Activated CD4-positive, alpha-beta T cell treated with anti-CD3 and anti-CD28 coated beads for 48 hours (primary cell): ENCODE measurements around the gene CCNY.
"Not testable (repeated sequence)": the region's sequence is repeated elsewhere in the genome, so short reads cannot be mapped to it uniquely, and the experiment has no call there.

Source experiments
- DNase-seq: peaks from one replicate; pipeline ENCODE4 v3.0.0-alpha.2; 2020

The CCNY gene

DNA sequence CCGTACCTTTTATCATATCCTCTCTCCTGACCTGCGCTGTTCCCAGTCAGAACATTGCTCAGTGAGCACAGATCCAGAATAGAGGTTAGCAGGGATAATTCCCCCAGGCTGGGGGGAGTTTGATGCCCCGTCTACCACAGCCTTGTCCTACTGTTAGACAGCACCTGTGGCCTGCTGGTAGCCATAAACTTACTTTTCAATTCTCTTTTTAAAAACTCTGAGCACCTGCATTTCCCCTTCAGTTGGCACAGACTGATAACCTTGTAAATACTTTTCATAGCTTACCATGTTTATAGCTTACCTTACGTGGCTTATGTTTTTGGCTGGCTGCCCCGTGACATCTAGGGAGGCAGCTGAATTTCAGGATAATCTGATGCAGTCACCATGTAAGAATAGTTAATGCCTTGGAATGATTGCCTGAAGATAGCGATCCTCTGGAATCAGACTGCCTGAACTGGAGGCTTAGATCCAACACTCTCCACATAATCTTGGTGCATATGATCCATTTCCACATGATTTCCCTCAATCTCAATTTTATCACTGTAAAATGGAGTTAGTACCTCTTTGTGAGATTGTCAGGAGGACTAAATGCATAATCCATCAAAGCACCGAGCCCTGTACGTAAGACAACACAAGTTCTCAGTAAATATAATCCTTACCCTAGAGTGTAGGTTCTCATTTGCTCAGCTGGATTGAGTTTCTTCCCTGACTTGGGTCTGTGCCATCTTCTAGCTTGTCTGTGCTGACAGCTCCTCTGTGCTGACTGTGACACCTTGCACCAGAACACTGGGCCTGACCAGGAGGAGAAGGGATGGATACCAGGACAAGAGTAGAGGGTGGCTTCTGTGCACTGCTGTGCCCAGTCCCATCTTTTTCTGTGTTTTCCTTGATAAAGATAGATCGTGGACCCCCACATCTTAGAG lies 157.1 kb downstream of the CCNY start:
- DNase-seq = no peak

DNA sequence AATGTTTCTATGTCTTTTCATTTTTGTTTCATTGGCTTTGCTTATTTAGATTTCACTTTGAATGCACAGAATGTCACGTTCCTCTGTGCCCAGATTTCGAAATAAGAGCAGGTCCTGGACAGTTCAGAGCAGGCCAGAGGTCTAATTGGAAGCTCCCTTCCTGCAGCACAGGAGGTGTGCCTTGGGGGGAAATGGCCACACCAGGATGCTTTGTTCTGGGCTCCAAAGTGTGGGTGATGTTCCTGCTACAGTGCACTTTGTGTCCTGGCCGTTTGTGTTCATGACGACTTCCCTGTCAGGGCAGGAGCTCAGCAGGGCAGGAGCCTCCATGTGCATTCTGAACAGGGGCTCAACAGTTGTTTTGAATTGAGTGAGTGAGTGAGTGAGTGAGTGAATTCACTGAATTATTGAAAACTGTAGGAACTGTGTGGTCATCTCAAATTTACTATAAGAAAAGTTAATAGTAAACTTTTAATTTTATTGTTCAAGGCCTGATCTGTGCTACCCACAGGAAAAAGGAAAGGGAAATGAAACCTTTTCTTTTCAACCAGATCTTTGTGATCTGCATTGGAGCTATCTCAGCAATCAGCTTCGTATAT lies 159.3 kb downstream of the CCNY start:
- no peak for DNase-seq

DNA sequence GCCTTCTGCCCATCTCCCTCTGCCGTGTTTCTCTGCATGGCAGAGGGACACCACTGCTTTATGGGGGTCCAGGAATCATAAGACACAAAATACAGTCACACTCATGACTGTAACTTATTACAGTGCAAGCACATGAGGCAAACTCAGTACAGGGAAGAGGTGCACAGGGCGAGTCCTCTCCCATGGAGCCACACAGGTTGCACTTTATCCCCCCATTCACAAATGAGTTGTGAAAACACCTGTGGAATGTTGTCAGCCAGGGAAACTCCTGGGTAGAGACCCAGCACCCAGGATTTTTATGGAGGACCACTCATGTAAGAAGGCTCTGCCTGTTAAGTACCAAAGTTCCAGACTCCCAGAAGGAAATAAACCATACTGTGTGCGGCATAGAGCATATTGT lies 161.6 kb downstream of the CCNY start:
- no peak for DNase-seq

DNA sequence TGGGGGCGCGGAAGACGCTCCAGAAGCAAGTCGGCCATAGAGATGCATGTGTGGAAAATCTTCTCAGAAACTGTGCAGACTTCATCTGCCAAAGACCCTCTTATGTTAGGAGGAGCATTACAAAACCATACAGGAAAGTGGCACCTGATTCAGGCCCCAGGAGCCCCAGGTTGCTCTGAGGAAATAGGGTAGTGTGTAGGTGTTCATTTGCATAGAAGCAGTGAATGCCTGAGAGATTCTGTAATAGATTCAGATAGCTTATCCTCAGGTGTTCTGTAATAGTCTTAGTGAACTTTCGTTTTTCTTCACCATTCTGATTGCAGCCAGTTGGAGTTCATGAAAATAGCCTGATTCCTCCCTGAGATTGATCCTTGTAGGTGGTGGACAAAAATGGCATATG lies 162.4 kb downstream of the CCNY start:
- no peak for DNase-seq

DNA sequence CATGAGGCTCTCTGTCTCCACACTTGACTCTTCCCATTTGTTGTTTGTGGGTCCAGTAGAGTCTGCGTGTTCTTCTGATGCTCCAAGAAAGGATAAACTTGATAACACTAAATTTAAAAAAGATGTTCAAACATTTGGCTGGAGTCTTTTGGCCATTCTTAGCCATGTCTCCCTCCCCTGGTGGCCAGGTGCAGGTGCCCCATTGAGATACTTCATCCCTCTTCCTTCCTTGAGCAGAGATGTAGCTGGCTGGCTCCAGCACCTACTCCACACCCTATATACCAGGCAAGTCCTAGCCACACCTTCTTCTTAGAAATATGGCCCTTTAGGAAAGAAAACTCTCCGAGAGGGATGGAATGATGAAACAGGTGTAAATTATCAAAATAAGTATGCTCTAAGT lies 165.6 kb downstream of the CCNY start:
- DNase-seq = no peak

DNA sequence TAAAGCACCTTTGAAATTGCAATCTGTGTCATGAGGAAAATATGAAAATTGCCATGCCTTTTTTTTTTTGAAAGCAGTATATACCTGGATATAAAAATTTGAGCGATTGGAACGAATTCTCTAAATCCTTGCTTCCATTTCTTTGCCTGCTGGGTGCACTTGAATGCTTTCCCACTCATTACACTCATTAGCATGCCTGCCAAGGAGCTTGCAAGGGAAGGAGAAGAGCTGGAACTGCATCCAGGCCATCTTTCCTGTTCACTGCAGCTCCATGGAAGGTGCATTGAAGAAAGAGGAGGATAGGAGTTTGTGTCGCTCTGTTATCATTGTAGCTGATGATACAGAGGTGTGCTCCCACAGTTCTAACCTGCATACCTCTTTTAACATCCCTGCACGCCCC lies 166.4 kb downstream of the CCNY start:
- DNase-seq = no peak

DNA sequence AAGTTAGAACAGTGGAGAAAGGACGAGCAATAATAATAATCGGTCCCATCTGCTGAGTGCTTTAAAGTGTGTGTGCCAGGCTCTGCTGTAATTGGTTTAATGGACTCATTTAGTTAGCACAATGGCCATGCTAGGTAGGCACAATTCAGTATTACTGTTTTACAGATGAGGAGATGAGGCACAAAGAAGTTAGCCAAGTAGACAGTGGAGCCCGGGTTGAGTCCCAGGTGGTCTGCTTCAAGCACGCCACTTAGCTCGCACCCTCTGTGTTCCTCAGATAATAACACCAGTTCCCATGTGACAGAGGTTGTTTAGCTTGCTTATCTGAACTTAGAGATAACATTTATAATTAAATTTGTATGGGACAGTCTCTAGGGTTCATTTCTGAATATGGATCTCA lies 167.3 kb downstream of the CCNY start:
- DNase-seq = no peak

DNA sequence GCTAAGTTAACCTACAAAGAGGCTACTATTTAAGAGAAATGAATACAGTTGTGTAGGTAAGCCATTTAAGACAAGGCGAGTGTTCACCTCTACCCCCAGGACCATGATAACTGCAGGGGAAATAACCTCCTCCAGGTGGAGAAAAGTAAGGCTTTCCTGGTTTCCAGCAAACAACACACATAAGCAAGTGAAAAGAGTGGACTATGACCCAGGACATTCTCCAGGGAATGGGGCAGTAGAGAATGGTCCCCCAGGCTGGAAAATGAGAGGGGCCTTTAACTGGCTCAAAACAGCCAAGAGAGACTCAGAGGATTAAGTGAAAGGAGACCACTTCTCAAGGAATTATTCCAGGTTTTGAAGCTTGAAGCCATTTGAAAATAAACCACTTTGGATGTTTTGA lies 167.8 kb downstream of the CCNY start:
- no peak for DNase-seq

DNA sequence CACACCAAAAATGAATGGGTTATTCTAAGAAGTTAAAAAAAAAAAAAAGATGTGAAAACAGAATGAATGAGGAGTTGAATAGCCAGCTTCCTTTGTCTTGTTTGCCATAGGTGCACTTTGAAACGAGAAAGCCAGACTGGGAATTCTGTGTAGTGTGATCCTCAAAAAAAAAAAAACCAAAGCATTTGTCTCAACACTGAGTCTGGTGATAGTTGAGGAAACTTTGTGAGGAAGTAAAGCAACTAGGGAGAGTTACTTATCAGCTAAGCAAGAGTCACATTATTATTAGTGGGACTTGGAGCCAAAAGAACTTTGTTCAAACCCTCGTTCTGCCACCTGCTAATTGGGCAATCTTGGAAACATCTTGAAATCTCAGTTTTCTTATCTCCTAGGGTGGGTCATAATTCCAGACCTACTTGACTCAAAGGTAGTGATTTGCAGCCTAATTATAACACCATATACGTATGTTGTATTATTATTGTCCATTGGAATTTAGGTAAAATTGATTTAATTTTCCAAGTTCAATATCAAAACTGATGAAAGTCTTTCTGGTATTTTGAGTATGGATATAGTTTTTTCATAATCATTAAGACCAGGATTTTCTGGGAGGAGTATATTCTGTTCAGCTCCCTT lies 169.0 kb downstream of the CCNY start:
- no peak for DNase-seq

DNA sequence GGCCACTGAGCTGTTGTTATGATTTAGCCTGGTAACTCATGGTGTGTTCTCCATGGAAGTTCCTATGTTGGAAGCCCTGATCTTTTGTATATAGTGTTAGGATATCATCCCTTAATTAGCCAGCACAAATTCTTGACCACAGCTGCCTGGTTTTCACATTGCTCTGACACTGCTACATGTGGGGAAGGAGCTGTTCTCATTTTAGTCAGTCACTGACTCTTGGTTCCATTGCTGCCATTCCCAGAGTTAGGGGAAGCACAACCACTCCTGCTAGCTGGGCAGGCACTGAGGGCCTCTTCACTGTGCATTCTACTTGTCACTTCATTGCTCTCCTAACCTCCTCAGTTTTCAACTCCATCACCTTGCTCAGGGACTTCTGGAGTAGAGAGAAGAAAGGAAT lies 170.4 kb downstream of the CCNY start:
- DNase-seq = no peak

DNA sequence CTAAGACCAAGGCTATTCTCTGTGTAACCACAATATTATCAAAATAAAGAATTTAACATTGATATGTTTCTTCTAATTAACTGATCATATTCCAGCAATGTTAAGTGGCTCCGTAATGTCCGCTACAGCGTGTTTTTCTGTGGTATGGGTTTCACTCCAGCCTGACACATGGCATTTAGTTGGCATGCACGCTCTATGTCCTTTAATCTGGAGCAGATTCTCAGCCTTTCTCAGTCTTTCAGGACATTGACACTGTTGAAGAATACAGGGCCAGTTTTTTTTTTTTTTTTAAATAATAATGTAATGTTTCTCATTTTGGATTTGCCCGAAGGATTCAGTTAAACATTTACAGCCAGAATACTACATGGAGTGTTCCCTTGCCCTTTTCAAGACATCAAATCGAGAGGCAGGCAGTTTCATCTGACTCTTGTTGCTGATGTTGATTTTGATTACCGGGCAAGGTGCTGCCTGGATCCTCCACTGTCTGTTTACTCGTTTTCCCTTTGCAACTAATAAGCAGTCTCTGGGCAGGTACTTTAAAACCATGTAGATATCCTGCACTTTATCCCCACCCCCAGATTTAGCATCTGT lies 171.3 kb downstream of the CCNY start:
- DNase-seq = no peak

DNA sequence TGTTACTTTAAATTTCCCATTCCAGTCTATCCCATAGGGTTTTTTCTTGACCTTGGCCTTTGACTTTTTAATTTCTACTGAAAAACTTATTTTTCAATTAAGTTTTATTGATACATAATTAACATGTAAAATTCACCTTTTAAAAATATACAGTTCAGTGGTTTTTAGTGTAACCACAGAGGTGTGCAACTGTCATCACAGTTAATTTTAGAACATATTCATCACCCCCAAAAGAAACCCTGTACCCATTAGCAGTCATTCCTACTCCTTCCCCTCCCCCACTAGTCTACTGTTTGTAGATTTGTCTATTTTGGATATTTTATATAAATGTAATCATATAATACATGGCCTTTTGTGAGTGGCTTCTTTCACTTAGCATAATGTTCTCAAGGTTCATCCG lies 172.3 kb downstream of the CCNY start:
- DNase-seq = no peak

DNA sequence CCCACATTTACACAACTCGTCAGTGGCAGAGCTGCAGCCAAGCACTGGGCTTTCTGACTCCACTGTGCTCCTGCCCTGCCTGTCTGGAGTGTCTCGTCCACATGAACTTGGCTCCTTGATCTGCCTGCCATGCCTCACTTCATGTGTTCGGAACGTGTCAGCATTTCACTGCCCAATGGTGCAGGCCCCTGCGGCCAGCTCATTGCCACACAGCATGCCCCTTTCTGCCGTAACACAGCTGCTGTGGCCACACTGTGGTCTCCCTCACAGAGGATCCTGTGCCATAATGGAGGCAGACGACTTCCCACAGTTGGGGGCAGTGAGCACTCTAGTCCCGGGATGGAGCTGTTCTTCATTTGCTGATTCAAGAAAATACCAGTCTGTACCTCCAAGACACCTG lies 174.6 kb downstream of the CCNY start:
- no peak for DNase-seq

DNA sequence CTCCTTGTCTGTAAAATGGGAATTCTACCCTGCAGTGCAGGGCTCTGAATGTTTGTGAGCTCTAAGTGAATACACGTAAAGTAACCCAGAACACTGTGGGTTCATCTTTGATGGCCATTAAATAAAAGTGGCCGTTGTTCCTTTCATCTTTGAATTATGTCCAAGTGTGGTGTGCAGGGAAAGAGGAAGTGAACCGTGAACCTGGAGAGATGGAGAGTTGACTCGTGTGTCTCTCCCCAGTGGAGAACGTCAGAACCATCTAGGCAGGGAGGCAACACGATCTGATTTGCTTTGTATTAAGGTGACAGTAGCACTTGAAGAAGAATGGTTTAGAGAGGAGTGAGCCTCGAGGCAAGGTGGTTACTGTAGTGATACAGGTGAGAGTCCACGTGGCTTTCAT lies 175.3 kb downstream of the CCNY start:
- DNase-seq = no peak

DNA sequence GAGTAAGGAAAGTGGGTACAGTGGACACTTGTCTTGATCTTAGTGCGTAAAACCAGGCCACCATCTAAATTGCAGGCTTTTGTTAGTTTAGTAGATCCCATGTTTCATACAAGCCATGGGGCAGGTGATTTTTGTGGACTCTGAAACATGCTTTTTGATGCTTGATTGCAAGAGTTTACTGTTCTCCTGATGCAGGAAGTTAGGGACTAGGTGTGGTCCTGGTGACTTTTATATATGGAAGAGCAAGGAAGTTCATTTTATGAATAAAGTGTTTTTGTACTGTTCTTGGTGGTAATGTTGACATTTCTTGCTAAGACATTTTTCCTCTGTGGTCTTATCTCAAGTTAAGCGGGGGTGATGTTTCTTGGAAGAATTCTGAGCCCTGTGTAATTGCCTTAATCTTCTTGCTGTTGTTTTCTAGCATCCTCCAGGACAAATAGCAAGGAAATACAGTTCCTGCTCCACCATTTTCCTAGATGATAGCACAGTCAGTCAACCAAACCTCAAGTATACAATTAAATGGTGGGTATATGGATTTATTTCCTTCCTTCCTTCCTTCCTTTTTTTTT lies 179.9 kb downstream of the CCNY start:
- DNase-seq = no peak

DNA sequence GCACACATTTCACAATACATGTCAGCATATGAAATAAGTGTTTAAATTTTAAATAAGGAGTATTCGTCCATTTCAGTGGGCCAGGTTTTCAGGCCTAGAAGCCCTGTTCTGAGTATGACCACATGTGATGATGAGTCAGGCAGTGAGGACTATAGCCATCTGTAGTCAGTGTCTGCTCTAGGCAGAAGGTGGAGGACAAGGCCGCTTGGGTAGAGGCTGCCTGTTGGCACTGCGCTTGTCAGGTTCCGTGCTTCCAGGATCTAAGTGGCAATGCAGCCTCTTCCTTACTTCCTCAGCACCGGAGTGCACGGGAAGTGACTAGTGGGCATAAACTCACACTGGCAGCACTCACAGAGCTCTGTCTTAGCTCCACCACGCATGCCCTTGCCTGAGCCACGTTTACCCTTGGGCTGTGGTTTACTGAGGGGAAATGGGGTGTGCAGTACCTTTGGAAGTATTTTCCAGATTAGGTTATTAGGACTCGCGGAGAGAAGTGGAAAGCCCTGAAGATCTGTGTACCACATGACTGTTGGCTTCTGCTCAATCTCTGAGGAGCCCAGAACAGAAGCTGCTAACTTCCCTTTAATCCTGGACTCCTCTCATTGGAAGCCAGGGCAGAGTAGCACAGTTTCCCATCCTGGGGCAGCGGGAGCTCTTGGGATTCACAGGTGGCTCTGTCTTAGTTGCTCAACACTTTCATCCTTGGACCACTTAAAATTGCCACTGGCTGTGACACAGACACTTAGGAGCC lies 181.3 kb downstream of the CCNY start:
- no peak for DNase-seq

DNA sequence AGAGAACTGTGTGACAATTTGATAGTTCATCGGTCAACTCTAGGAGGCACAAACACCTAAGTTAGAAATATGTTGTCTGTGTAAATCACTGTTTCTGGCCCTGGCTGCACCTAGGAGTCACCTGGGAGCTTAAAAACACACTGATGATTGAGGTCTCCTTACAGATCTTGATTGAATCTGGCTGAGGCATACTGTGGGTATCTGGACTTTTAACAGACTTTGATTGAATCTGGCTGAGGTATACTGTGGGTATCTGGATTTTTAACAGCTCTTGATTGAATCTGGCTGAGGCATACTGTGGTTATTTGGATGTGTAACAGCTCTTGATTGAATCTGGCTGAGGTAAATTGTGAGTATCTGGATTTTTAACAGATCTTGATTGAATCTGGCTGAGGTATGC lies 181.9 kb downstream of the CCNY start:
- DNase-seq = not testable (repeated sequence)

DNA sequence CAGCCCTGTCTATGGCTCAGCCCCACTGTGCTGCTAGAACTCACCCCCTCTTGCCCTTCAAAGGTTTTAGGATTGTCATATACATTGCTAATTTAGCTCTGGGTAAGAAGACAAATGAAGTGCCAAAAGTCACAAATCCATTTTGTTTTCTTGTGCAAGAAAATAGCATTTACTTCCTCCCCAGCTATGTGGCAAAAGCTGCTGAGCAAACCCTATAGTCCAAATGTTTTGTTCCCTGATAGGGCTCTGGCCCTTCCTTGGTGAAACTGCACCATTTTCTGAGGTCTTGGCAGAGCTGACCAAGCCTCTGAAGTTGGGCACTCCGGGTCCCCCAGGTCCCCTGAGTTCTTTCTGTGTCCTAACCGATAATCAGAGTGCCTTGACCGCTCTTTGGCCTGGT lies 184.7 kb downstream of the CCNY start:
- DNase-seq = no peak

DNA sequence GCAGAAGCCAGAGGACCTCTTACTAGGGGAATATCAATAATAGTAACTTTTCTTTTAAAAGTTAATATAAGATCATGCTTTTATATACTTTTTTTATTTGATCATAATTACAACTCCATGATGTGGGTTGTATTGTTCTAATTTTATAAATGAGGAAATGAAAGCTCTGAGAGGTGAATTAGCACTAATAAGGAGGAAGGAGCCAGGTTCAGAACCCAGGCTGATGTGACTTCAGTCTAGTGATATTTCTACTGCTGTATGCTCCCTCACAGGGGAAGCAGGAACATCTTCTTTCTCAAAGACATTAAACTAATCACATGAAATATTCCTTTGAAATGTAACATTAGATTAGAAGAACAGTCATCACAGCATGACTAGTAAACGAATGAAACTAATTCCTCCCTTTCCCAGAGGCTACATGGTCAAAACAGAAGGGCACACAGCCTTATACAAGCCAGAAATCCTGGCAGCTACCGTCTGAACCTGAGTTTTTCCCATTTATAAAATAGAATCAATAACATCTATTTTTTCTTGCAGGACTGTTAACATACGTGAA lies 187.4 kb downstream of the CCNY start:
- DNase-seq = no peak

DNA sequence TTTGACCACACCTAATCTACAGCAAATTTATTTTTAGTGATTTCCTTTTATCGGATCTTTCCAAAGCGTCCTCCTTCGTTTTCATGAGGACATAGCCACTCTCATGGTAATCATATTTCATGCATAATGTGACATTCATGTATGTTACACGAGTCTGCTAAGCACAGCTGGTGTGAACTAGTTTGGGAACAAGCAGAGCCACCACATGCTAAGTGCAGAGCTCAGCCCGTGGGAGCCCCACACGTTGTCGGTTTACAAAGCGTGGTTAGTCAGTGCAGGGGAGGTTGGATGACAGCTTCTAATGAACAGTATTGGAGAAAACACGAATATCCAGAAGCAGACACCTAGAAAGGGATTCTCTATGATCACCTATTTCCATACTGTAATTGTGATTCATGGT lies 190.4 kb downstream of the CCNY start:
- no peak for DNase-seq

DNA sequence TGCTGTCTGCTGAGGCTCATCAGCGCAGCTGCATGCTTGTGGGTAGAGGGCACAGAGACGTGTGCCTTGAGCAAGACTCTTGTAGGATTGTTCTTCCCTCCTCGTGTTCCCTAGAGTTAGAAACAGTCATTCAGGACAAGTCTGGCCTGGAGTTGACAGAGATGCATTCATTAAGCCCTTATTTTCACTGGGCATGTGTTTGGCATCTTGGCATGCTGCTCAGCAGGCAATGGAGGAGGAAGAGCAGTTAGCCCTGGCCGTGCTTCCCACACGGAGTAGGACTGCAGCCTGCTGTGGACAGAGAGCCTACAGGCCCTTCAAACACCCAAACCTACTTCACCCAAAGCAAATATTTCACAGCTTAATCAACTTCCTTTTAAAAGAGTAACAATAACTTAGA lies 195.8 kb downstream of the CCNY start:
- no peak for DNase-seq

DNA sequence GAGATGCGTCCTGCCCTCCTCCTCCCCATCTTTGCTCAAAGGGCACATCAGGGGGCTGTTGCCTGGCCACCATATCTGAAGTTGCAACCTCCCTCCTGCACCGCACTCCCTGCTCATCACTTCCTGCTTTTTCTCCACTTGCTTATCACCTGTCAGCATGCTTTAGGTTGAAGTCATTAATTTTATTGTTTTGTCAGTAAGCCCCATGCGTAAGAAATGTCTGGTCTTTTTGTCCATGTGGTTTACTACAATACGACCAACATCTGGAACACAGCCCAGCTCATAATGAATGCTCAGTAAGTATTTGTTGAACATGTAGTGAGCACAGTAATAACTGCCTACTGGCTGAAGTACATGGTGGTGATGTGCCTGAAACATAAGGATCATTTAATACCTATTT lies 197.3 kb downstream of the CCNY start:
- no peak for DNase-seq
